Small intestine (tissue), 7 donors: Measurements from ENCODE around the gene TCN1. TPM values are rescaled to one million over a fixed set of nuclear protein-coding genes. Genes with fewer than 3 reads are reported as not detected.
"Not testable (repeated sequence)": the region's sequence is repeated elsewhere in the genome, so short reads cannot be mapped to it uniquely, and the experiment has no call there.

ENCODE experiments used
- DNase-seq, 2 donors: peaks; one replicate each; pipeline versions ENCODE4 v3.0.0 to v3.0.0-alpha.2; 2013
- FAIRE-seq: peaks from 2 replicates; lab custom pipeline; 2012; peaks lifted over from hg19 to GRCh38; lab: Jason Lieb, UNC
- H3K27ac ChIP-seq, 3 donors: one replicate each; pipeline ENCODE4 v1.5.1; 2013; ENCODE audit warnings: low read length in 2 of 3, mild to moderate bottlenecking in 2 of 3, control low read depth in 1 of 3, inconsistent platforms in 1 of 3, low read depth in 1 of 3, moderate library complexity in 1 of 3
- H3K27me3 ChIP-seq, 3 donors: one replicate each; pipeline ENCODE4 v1.6.1; 2013; ENCODE audit warnings: low read length in 3 of 3, inconsistent platforms in 1 of 3; ENCODE audit not compliant: control insufficient read depth in 3 of 3, insufficient read depth in 3 of 3
- H3K36me3 ChIP-seq, 3 donors: one replicate each; pipeline ENCODE4 v1.6.1; 2013; ENCODE audit warnings: low read length in 3 of 3, inconsistent platforms in 1 of 3, low read depth in 1 of 3, mild to moderate bottlenecking in 1 of 3, moderate library complexity in 1 of 3; ENCODE audit not compliant: control insufficient read depth in 3 of 3, insufficient read depth in 2 of 3
- H3K4me1 ChIP-seq, 3 donors: one replicate each; pipeline ENCODE4 v1.6.1; 2013; ENCODE audit warnings: low read length in 2 of 3, inconsistent platforms in 1 of 3, low read depth in 1 of 3, mild to moderate bottlenecking in 1 of 3, moderate library complexity in 1 of 3; ENCODE audit not compliant: control insufficient read depth in 3 of 3, insufficient read depth in 2 of 3
- H3K4me3 ChIP-seq, 3 donors: one replicate each; pipeline ENCODE4 v1.5.1; 2013; ENCODE audit warnings: low read length in 3 of 3, control low read depth in 1 of 3, inconsistent platforms in 1 of 3, low read depth in 1 of 3, mild to moderate bottlenecking in 1 of 3, moderate library complexity in 1 of 3
- H3K9me3 ChIP-seq, 2 donors: one replicate each; pipeline ENCODE4 v1.6.1; 2013; ENCODE audit warnings: low read depth in 1 of 2, low read length in 1 of 2; ENCODE audit not compliant: control insufficient read depth in 2 of 2, insufficient read depth in 1 of 2
- WGBS, 3 donors: extraction: QIAGEN DNeasy Blood & Tissue Kit; methylation state at CpG; one replicate each; pipeline ENCODE4 v1.1.7; 2013; 5-methylcytosine and 5-hydroxymethylcytosine counted together
- polyA plus RNA-seq, 4 donors: library from polyadenylated mRNA; stranded (reverse) in 3 of 4; unstranded in 1 of 4; fragments of 200-250 nt in 3 of 4; fragments of 120-200 nt in 1 of 4; gene quantifications; one replicate each; pipeline versions ENCODE4 v1.2.1 to v1.2.3, GENCODE V29; 2013
- donor health status: healthy with polysubstance abuse.
- donor health status: control.
- donor health status: control.
- donor health status: Bipolar disorder and iron deficiency.
- donor health status: healthy.

TCN1 gene
- polyA plus RNA-seq, 4 donors = 0.03 to 1.9 TPM; not detected in 2

DNA sequence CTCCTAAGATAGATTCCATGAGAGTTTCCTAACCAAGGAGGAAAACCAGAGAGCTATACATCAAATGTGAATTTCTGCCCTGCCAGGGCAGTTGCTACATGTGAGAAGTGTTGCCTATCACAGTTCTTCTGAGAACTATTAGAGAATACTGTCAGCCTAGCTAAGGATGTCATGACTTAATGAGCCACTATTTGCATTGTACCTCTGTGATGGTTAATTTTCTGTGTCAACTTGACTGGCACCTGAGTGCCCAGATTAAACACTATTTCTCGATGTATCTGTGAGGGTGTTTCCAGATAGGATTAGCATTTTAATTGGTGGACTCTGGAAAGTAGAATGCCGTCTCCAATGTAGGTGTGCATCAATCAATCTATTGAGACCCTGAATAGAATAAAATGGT is 1.7 kb upstream of the TCN1 start:
- Histone ChIP-seq H3K27ac (no peak overlapping the region), H3K27me3 (no peaks in the 10 kb centered on the region), H3K36me3 (no peaks in the 10 kb centered on the region), H3K4me1 (no peaks in the 10 kb centered on the region), H3K4me3 (no peak overlapping the region), H3K9me3 (no peaks in the 10 kb centered on the region)
- FAIRE-seq = no peak
- WGBS, 3 donors = 79 to 88% (median 83%) methylated on average over 2 of the region's 2 CpGs
- no peak for DNase-seq

- FAIRE-seq (no peak), DNase-seq (no peak)
- WGBS, 3 donors = 67 to 87% (median 78%) methylated on average over 1 of the region's 1 CpG
- Histone ChIP-seq H3K4me1 (no peaks in the 10 kb centered on the region), H3K4me3 (no peak overlapping the region), H3K36me3 (no peaks in the 10 kb centered on the region), H3K9me3 (no peaks in the 10 kb centered on the region), H3K27me3 (no peaks in the 10 kb centered on the region), H3K27ac (no peak overlapping the region)
Observed at GRCh38 chr11:59866836-59867235, 549 bp upstream of the TCN1 start.

GRCh38 chr11:59865031-59865430 is 1.3 kb downstream of the TCN1 start:
- WGBS, 3 donors = 74 to 93% (median 74%) methylated on average over 1 of the region's 1 CpG
- H3K27ac ChIP-seq = no peak overlapping the region
- FAIRE-seq = no peak

DNA sequence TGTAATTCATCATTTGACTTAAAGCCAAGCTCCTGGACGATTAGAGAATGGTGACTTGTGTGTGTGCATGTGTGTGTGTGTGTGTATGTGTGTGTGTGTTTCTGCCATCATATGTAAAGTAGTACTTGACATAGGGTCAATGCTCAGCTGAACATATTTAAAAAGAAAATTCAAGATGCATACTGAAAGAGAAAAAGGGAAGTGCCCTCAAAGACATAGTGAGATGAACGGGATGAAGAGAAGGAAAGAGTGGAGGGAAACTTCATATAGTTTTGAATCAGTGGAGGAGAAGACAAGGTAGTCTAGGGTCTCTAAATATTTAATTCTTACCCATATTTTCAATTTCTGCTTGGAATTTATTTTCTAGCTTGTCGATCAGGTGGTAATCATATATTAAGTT is 4.0 kb downstream of the TCN1 start:
- WGBS, 3 donors = 72 to 80% (median 78%) methylated on average over 3 of the region's 3 CpGs
- FAIRE-seq (no peak), DNase-seq (no peak)
- no peak overlapping the region for H3K4me3 ChIP-seq
- no peaks in the 10 kb centered on the region for H3K27me3 ChIP-seq
- no peaks in the 10 kb centered on the region for H3K9me3 ChIP-seq
- no peak overlapping the region for H3K27ac ChIP-seq
- no peaks in the 10 kb centered on the region for H3K36me3 ChIP-seq
- H3K4me1 ChIP-seq = no peaks in the 10 kb centered on the region

More at GRCh38 chr11:59865031-59865430, 1.3 kb downstream of the TCN1 start:
- Histone ChIP-seq H3K27me3 (no peaks in the 10 kb centered on the region), H3K36me3 (no peaks in the 10 kb centered on the region), H3K4me3 (no peak overlapping the region), H3K4me1 (no peaks in the 10 kb centered on the region), H3K9me3 (no peaks in the 10 kb centered on the region)
- DNase-seq = no peak

GRCh38 chr11:59859673-59860072 is 6.6 kb downstream of the TCN1 start:
- DNase-seq = no peak
- no peak for FAIRE-seq

DNA sequence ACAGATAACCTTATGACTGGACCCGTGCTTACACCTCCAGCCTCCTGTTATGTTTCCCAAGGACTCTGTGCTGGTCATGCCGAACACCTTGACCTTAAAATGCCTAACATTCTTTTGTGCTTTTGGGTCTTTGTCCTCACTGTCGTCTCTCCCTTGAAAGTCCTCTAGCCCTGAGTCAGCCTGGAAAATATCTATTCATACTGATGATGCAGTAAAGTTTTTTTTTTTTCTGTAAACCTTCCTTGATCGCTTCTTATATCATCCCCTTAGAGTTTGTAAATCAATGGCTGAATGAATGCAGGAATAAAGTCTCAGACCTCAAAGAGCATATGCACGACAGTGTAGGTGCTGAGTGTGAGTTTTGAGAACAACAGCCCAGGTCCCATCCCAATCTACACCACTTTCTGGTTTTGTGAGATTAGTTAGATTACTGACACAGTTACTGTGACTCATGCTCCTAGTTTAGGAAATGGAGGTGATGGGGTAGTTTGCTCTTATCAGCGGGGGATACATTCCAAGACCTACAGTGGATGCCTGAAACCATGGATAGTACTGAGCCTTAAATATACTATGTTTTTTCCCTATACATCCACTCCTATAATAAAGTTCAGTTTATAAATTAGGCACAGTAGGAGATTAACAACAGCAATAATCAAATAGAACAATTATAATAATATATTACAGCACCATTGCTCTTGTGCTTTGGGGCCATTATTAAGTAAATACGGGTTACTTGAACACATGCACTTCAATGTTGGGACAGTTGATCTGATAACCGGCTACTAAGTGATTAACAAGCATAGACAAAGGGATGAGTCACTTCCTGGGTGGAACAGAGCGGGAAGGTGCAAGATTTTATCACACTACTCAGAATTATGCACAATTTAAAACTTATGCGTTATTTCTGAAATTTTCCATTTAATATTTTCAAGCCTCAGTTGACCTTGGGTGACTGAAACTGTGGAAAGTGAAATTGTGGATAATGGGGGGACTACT is 8.6 kb downstream of the TCN1 start:
- no peak for FAIRE-seq

More at GRCh38 chr11:59859673-59860072, 6.6 kb downstream of the TCN1 start:
- H3K27ac ChIP-seq = no peak overlapping the region
- H3K4me3 ChIP-seq = no peak overlapping the region
- no peaks in the 10 kb centered on the region for H3K9me3 ChIP-seq
- H3K27me3 ChIP-seq = no peaks in the 10 kb centered on the region
- H3K36me3 ChIP-seq = no peaks in the 10 kb centered on the region
- H3K4me1 ChIP-seq = no peaks in the 10 kb centered on the region

DNA sequence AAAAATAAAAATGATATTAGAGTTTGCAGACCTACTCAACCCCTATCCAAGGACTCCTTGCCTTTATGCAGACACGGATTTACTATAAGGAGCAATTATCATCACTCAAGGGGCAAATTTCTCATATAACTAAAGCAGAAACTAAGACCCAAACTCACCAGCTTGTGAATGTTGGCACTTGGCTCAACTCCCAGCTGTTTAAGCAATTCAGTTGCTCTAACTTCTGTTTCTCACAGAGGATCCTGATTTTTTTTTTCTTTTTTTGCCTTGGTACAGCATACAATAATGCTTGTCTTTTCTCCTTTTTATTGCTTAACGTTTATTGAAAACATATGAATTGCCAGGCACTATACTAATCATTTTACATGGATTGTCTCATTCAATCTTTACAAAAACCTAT is 11.4 kb downstream of the TCN1 start:
- 33 to 58% (median 47%) methylated on average over 2 of the region's 2 CpGs for WGBS, 3 donors
- Histone ChIP-seq H3K4me3 (no peak overlapping the region), H3K9me3 (no peaks in the 10 kb centered on the region), H3K27ac (no peak overlapping the region), H3K4me1 (no peaks in the 10 kb centered on the region), H3K36me3 (no peaks in the 10 kb centered on the region), H3K27me3 (no peaks in the 10 kb centered on the region)
- DNase-seq (no peak), FAIRE-seq (no peak)

More for the DNA sequence above, 8.6 kb downstream of the TCN1 start:
- H3K4me1 ChIP-seq = no peaks in the 10 kb centered on the region
- peak in 1 of 2 donors; percentile 24 for DNase-seq
- H3K27me3 ChIP-seq = no peaks in the 10 kb centered on the region
- H3K4me3 ChIP-seq = no peak overlapping the region
- 63 to 68% (median 66%) methylated on average over 10 of the region's 10 CpGs for WGBS, 3 donors
- no peaks in the 10 kb centered on the region for H3K36me3 ChIP-seq
- H3K9me3 ChIP-seq = no peaks in the 10 kb centered on the region
- no peak overlapping the region for H3K27ac ChIP-seq

DNA sequence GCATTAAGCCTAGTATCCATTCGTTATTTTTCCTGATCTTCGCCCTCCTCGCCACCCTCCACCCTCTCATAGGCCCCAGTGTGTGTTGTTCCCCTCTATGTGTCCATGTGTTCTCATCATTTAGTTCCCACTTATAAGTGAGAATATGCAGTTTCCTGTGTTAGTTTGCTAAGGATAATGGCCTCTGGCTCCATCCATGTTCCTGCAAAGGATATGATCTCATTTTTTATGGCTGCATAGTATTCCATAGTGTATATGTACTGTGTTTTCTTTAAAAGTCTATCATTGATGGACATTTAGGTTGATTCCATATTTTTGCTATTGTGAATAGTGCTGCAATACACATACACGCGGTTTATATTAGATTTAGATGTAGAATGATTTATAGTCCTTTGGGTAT is 14.9 kb downstream of the TCN1 start:
- 92 to 95% (median 93%) methylated on average over 5 of the region's 5 CpGs for WGBS, 3 donors
- not testable (repeated sequence) for H3K9me3 ChIP-seq, FAIRE-seq, DNase-seq, H3K4me3 ChIP-seq, H3K36me3 ChIP-seq, H3K27ac ChIP-seq, H3K27me3 ChIP-seq
- H3K4me1 ChIP-seq = peaks cover 0 to 11% (median 2%) of the 10 kb centered on the region in 3 donors
